GM18861 (cell line): Measurements from ENCODE around the gene KCNK17.

Source experiments
- ATAC-seq: cut with Tn5 transposase; IDR thresholded peaks from one replicate; pipeline ENCODE4 v1.9.1; 2021; ENCODE audit not compliant: unreplicated experiment

Gene KCNK17

DNA sequence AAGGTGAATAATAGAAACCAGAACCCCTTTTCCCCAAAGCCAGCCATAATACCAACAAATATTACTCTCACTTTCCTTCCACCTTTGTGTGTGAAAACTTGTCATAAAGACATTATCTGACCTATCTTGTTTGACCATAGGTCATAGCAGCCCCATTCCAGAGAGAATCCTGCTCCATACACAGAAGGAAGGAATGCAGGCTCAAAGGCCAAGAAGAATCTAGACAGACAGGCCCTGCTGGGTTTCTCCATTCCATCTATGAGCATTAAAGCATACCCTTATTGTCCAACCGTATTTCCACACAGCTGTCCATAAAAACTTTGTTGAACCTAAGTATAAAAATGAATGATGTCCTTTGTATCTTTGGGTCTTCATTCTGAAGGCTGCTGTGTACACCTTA is 44.3 kb downstream of the KCNK17 start:
- ATAC-seq = no peak

DNA sequence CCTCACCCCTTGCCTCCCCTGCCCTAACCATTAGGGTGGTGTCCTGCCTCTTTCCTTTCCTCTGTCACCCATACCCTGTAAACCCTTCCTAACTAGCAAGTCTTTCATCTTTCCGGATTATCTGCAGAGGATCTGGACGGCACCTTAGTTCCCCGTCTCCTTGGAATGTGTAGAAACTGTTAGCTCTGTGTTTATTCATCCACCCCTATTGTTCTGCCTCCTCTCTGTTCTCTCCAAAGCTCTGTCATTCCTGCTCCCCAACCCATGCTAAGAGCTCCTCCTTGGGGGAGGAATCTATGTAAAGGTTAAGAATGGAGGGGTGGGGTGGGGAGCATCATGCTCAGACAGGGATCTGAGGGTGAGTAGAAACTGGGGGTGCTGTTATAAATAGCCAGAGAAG is 45.5 kb downstream of the KCNK17 start:
- no peak for ATAC-seq

DNA sequence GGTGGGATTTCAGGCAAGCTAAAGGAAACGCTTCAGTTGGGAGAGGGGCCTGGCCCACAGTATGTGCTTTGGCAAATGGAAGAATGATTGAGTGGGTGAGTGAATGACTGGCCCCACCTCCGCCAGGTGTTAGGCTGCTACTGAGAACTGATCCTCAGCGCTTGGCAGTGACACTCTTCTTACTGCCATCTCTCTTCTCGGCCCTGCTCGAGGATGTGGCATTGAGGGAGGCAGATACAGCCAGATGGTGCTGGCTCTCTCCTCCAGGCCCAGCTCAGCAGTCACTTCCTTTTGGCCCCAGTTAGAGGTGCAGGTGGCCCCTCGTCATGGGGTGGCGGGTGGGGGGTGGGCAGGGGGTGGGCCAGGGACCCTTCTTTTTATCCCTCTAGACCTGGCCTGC is 46.0 kb downstream of the KCNK17 start:
- no peak for ATAC-seq

DNA sequence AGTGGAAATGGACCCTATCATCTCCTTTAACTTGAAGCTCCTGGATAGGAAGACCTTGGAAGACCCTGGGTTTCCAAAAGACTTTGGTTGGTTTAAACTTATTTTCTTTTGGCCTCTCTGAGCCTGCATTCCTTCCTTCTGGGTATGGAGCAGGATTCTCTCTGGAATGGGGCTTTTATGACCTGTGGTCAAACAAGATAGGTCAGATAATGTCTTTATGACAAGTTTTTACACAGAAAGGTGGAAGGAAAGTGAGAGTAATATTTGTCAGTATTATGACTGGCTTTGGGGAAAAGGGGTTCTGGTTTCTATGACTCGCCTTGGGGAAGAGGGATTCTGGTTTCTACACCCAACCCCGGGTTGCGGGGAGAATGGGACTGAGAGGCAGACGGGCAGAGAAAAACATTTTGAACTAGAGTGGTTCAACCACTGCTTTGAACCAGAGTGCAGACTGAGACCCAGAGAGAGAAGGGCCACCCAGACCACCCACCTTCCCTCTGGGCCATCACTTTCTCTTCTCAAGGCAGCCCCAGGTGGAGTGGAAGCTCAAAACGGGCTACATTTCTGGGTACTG is 47.4 kb downstream of the KCNK17 start:
- no peak for ATAC-seq

DNA sequence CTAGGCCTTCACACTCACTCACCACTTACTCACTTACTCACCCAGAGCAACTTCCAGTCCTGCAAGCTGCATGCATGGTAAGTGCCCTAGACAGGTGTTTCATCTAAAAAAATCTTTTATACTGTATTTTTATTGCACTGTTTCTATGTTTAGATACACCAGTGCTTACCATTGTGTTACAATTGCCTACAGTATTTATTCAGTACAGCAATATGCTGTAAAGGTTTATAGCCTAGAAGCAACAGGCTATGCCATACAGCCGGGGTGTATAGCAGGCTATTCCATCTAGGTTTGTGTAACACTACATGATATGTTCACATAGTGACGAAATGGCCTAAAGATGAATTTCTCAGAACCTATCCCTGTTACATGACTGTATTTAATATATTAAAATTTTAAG is 47.8 kb downstream of the KCNK17 start:
- no peak for ATAC-seq

DNA sequence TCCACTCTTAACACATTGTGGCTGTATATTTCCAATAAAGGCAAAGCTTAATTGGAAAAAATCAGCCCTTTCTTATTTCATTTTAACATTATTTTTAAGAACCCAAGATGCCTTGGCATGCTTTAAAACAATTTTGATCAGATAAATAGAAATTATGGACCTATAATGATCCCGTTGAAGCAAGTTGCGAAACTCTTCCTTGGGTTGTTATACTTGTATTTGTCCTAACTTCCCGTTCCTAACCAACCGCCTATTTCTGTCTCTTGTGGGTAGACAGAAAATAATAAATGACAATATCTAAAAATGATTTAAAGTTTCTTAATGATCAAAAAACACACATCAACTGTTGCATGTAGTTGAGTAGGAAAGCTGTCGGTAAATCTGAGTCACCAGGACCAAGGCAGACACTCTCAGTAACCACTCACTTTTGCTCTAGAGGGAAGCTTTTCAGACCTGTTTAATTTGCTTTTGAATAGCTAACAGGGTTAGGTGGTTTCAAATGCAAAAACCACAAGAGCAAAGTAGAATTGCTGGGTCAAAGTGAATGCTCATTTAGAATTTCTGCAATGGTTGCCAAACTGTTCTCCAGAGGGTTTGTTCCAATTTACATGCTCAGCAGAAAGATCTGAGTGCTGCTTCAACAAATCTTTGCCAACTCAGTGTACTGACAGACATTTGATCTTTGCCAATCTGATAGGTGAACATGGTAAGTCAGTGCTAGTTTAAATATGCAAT is 50.7 kb downstream of the KCNK17 start:
- no peak for ATAC-seq

DNA sequence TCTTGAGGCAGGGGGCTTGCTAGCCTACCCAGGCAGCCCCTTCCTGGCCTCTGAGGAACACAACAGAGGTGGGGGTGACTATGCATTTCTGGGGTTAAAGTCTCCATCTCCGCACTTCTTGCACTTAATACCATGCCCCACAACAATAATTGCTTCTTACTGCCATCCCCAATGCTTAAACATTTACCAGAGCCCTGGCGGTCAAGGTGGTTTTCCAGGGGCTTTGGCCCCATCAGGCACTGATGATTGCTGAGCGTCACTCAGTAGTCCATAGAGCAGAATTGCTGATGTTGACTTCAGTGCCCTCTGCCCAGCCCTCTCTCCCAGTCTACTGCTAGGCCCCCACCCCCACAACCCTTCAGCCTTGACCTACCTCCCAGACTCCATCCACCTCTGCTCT is 52.5 kb downstream of the KCNK17 start:
- no peak for ATAC-seq

DNA sequence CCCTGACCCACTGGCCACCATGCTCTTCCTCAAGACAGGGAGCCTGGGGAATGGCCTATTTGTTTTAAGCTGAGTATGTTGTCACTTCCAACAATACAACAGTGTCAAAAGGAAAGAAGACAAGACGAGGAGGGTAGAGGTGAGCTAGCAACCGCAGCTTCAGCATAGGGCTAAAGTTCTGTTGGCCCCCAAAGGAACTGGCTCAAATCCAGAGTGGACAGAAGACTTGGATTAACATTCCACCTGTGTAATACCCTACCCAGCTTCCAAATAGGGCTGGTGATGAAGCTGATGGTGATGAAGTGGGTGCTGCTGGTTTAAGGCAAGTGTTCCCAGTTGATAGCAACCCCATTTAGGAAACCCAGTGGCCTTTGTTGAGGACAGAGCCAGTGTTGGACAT is 53.3 kb downstream of the KCNK17 start:
- no peak for ATAC-seq

DNA sequence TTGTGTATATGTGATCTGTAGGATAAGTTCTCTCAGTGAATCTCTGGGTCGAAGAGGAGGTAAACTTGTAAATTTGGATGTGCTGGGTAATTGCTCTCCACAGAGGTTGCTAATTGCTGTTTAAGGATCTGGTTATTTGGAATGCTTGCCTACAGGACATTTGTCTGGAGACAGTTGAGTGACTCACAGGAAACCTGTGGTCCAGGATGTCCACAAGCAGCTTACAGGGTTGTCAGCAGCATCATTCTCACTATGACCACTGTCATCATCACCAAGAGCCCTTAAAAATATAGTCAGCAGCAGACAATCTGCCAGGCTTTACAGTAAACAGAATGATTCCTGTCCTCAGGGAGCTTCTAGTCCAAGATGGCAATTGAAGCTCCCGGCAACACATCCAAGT is 53.8 kb downstream of the KCNK17 start:
- no peak for ATAC-seq

DNA sequence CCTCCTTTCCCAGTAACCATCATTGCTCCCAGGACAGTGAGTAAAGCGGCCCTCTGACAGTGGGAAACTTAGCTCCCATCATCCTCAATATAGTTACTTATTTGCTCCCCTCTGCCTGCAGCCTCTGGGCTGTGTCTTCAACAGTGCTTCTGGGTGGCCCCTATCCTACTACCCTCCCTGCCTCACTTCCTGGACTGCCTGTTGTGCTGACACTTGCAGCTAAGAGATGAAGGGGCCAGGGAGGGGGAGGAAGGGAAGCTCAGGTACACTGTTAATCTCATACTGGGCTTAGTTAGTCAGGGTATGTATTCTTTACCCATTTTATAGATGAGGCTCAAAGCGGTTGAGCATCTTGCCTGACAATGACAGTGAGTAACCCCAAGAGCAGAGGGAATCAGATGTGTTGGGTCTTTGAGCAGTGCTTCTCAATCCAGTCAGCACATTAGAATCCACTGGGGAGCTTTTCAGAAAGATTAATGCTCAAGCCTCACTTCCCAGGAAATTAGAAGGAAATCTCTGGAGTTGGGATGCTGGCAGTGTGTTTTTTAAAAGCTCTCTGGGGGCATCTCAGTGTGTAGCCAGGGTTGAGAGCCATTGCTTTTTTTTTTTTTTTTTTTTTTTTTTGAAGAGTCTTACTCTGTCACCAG is 57.8 kb downstream of the KCNK17 start:
- no peak for ATAC-seq

DNA sequence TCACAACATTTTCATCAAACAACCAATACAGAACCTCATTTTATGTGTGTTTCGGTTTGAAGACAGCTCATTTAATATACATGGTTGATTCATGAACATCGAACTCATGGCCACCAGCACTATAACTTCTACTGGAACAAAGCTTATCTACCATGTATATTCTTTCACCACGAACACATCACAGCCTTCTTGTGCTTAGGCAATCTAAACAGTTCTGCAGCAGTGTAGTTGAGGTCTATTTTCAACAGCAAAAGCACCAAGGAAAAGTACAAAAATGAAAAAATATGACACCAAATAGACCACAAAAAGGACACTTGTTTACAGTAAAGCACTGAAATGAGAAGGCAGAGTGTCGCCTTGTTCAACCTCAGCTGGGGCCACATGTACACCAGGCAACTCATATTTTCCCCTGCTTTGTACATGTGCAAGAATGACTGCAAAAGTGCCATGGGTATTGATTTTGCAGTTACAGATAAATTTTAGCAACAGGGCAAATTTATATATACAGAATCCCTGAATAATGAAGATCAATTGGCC is 59.2 kb downstream of the KCNK17 start:
- ATAC-seq = no peak

DNA sequence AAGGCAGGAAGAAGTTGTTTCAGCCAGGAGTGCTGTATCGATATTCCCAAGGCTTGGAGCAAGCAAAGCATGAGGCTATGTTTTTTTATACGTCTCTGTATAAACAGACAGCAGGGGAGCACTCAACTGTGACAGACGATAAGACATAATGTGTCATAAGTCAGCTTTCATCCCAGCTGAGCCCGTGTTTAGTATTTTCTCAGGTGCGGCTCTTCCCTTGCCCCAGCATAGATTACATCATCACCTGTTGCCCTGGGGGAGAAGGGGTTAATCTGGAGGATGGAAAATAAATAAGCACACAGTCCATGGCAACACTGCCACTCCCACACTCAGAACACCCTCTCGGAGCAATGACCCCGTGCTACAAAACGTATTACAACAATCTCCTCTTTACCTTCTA is 62.8 kb downstream of the KCNK17 start:
- no peak for ATAC-seq

DNA sequence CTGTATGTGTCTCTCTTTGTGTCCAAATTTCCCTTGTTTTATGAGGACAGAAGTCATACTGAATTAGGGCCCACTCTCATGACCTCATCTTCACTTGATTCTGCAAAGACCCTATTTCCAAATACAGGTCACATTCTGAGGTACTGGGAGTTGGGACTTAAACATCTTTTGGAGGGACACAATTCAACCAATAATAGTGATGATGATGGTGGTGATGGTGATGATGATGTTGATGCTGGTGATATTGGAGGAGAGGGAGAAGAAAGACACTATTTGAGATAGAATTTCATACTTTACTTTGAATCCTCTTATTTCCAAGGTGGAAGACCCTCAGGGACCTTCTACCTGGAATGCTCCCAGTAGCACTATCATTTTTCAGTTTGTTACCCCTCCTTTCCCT is 63.7 kb downstream of the KCNK17 start:
- ATAC-seq = no peak

DNA sequence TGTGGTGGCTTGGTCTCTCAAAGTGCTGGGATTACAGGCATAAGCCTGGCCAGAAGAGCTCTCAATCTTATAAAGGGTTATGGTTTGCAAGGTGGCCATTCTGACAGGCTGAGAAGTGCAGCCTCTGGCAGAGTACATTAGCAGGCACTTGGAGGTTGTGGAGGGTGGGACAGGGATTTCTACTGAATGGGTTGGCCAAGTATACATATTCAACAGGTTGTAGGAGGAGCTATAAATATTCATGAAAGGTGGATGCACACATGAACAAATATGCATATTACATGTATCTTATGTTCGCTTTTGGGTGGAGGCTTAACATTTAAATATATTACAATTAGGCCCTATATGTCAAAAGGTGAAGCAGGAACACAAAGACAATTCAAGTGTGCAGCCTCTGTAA is 64.9 kb downstream of the KCNK17 start:
- ATAC-seq = no peak
